Activated CD4-positive, alpha-beta T cell treated with anti-CD3 and anti-CD28 coated beads, Interleukin-2, Interleukin-6, amounts not matched to agents 100 ng/mL and 50 ng/mL, durations not matched to agents 16 hours and 8 hours (primary cell): ENCODE measurements around the gene ZFYVE19.
"Not testable (repeated sequence)": the region's sequence is repeated elsewhere in the genome, so short reads cannot be mapped to it uniquely, and the experiment has no call there.

Experiments used
- DNase-seq: peaks from one replicate; pipeline ENCODE4 v3.0.0-alpha.2; 2020

Gene ZFYVE19

GRCh38 chr15:40853241-40853890 lies 46.5 kb downstream of the ZFYVE19 start:
- DNase-seq, result no peak

DNA sequence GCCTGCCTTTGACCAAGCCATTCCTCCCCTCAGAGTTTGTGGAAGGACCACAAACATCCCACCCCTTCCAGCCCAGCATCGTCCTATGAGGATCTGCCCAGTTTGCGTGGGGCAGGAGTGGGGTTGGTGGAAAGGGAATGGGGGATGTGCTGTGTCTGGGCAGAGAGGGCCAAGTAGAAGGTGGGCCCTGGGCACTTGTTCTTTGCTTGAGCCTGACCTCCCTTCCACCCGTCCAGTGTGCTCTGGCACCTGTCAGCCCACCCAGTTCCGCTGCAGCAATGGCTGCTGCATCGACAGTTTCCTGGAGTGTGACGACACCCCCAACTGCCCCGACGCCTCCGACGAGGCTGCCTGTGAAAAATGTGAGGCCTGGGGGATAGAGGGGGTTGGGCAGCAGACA lies 47.3 kb downstream of the ZFYVE19 start:
- DNase-seq, result no peak

- no peak for DNase-seq
Observed at GRCh38 chr15:40855706-40856234, 48.9 kb downstream of the ZFYVE19 start.

DNA sequence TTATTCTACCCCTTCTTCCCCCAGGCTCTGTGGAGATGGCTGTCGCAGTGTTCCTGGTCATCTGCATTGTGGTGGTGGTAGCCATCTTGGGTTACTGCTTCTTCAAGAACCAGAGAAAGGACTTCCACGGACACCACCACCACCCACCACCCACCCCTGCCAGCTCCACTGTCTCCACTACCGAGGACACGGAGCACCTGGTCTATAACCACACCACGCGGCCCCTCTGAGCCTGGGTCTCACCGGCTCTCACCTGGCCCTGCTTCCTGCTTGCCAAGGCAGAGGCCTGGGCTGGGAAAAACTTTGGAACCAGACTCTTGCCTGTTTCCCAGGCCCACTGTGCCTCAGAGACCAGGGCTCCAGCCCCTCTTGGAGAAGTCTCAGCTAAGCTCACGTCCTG lies 49.9 kb downstream of the ZFYVE19 start:
- no peak for DNase-seq

- peak; percentile 88 for DNase-seq
Observed at GRCh38 chr15:40857601-40858341, 50.9 kb downstream of the ZFYVE19 start.

- no peak for DNase-seq
Observed at GRCh38 chr15:40858706-40859105, 51.8 kb downstream of the ZFYVE19 start.

DNA sequence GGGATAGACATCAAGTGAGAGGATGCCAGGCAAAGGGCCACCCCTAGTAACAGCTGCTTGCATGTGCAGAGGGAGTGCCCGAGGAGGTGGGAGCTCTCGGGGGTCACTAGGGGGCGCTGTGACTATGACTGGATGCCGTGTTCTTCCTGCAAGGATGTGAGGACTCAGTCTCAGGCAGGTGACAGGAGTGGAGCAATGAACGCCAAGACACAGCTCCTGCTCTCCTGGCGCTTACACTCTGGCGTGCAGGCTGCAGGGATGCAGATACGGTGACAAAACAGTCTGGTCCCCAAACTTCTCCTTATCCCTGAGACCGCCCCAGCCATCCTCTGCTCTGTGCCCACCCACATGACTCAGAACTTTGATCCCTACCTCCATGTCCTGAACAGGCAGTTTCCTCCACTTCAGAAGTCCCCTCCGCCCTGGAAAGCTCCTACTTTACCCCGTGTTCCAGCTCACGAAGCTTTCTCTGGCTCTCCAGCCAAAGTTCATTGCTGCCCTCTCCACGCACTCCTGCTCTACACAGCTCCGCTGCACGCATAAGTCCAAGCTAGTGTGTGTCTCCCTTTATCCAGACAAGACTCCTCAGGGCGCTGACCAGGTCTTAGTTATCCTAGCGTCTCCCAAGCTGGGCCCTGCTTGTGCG lies 52.4 kb downstream of the ZFYVE19 start:
- DNase-seq, result peak; percentile 88

GRCh38 chr15:40861147-40861546 lies 54.3 kb downstream of the ZFYVE19 start:
- not testable (repeated sequence) for DNase-seq

DNA sequence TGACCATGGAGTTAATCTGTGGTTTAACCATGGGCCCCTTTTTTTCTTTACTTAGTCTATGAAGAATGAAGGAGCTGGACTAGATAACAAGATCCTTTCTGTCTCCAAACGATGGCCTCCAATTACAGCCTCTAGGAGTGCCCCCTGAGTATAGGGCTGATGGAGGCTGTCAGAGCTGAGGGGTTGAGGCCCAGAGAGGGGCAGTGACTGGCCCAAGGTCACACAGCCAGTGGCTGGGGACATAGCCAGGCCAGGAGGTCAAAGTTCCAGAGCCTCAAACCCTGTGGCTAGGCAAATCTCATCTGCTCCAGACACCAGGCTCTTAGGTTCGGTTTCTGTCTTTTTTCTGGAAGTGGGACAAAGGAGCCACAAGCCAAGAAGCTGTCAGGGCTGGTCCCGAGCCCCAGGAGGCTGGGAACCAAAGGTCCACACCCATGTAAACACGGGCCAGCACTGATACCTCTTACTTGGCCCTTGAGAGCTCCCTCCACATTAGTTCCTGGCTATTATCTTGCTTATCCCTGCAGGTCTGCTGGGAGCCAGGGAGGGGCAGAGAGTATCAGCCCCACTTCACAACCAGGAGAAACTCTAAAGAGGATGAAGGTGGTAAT lies 56.9 kb downstream of the ZFYVE19 start:
- no peak for DNase-seq
